ENCODE data around the gene MFSD11. TPM values are rescaled to one million over a fixed set of nuclear protein-coding genes. Genes with fewer than 3 reads are reported as not detected.
"Not testable (repeated sequence)": the region's sequence is repeated elsewhere in the genome, so short reads cannot be mapped to it uniquely, and the experiment has no call there.

Gene MFSD11
- total and polyA plus RNA-seq, 11 donors: 14.3 to 36.5 (median 25.3) TPM

- no peak for ATAC-seq
Observed at GRCh38 chr17:76783146-76783545, 45.2 kb downstream of the MFSD11 start.

GRCh38 chr17:76784926-76785325 lies 47.0 kb downstream of the MFSD11 start:
- TF ChIP-seq POLR2A (IDR thresholded peaks at IDR 0.05): no peak
- TF ChIP-seq CTCF (IDR thresholded peaks at IDR 0.05): no peak
- DNase-seq (no peak), ATAC-seq (no peak)
- Histone ChIP-seq H3K4me1 (peaks cover 0 to 7% (median 0%) of the 10 kb centered on the region in 12 donors), H3K27ac (no peak overlapping the region), H3K36me3 (peaks cover 0 to 59% (median 33%) of the 10 kb centered on the region in 9 donors), H3K9me3 (no peaks in the 10 kb centered on the region), H3K4me3 (no peak overlapping the region), H3K27me3 (no peaks in the 10 kb centered on the region)
- intact Hi-C loops (cut with DNase I): loop anchor here in 1 of 10 donors (5.0 kb wide), 1 partner anchor 58 kb away; the partner anchor contains the start of genes JMJD6 and METTL23
- WGBS, 4 donors: 77 to 83% (median 80%) methylated on average over 3 of the region's 3 CpGs

More at GRCh38 chr17:76783146-76783545, 45.2 kb downstream of the MFSD11 start:
- peaks cover 0 to 77% (median 47%) of the 10 kb centered on the region in 9 donors for H3K36me3 ChIP-seq
- WGBS, 4 donors: 77 to 82% (median 78%) methylated on average over 5 of the region's 5 CpGs
- H3K4me3 ChIP-seq: no peak overlapping the region
- TF ChIP-seq POLR2A (IDR thresholded peaks at IDR 0.05): no peak
- no peak for TF ChIP-seq CTCF (IDR thresholded peaks at IDR 0.05)
- H3K27ac ChIP-seq: no peak overlapping the region
- H3K9me3 ChIP-seq: no peaks in the 10 kb centered on the region
- no peaks in the 10 kb centered on the region for H3K27me3 ChIP-seq
- peaks cover 0 to 7% (median 0%) of the 10 kb centered on the region in 12 donors for H3K4me1 ChIP-seq
- DNase-seq: no peak
- intact Hi-C loops (cut with DNase I): loop anchor here in 1 of 10 donors (5.0 kb wide), 1 partner anchor 56 kb away; the partner anchor contains the start of genes JMJD6 and METTL23

- Histone ChIP-seq H3K36me3 (peaks cover 0 to 33% (median 16%) of the 10 kb centered on the region in 9 donors), H3K4me1 (peaks cover 0 to 21% (median 0%) of the 10 kb centered on the region in 12 donors), H3K27ac (peak overlapping the region in 1 of 12 donors; percentile 29)
- ATAC-seq (peak in 3 of 4 donors; percentile 60 to 75 (median 64)), DNase-seq (peak in 1 of 5 donors; percentile 38)
- WGBS, 4 donors: 63 to 84% (median 84%) methylated on average over 2 of the region's 2 CpGs
- H3K27me3 ChIP-seq; H3K4me3 ChIP-seq; H3K9me3 ChIP-seq; intact Hi-C loops (cut with DNase I): not testable (repeated sequence)
Observed at GRCh38 chr17:76787866-76788265, 49.9 kb downstream of the MFSD11 start.

- Histone ChIP-seq H3K4me1 (peaks cover 0 to 21% (median 0%) of the 10 kb centered on the region in 12 donors), H3K9me3 (no peaks in the 10 kb centered on the region), H3K4me3 (no peak overlapping the region), H3K36me3 (peaks cover 0 to 20% (median 13%) of the 10 kb centered on the region in 9 donors), H3K27me3 (no peaks in the 10 kb centered on the region), H3K27ac (no peak overlapping the region)
- WGBS, 4 donors: 59 to 76% (median 71%) methylated on average over 8 of the region's 8 CpGs
- DNase-seq (no peak), ATAC-seq (no peak)
- TF ChIP-seq CTCF (IDR thresholded peaks at IDR 0.05) (no peak), POLR2A (IDR thresholded peaks at IDR 0.05) (no peak)
- intact Hi-C loops (cut with DNase I): no loop called here
Observed at GRCh38 chr17:76789235-76789788, 51.4 kb downstream of the MFSD11 start.

All from heart left ventricle (tissue), 16 donors.